Measurements from ENCODE around the gene FAM229B. TPM values are rescaled to one million over a fixed set of nuclear protein-coding genes. Genes with fewer than 3 reads are reported as not detected.

FAM229B gene
- total and polyA plus RNA-seq, 7 experiments from 2014 or later = 0.70 to 14.1 (median 2.5) TPM

Other genes starting within 250 kb of the FAM229B start
- 100 to 1,000 TPM; 200 to 720 (median 447) TPM for gene FYN, start 214.1 kb upstream of the FAM229B start, total RNA-seq
- gene FYN, start 214.1 kb upstream of the FAM229B start, polyA plus RNA-seq = 100 to 1,000 TPM; 226 to 330 TPM
- gene CCN6, start 33.5 kb upstream of the FAM229B start, total RNA-seq = not detected
- gene CCN6, start 33.5 kb upstream of the FAM229B start, polyA plus RNA-seq = under 1 TPM in 1 of 2 donors, not detected in 1; 0.13 TPM
- gene TUBE1, start 109 bp upstream of the FAM229B start, total RNA-seq = 10 to 100 TPM; 19.3 to 50.0 (median 35.1) TPM
- gene TUBE1, start 109 bp upstream of the FAM229B start, polyA plus RNA-seq = 10 to 100 TPM; 13.4 to 16.1 TPM
- not detected for gene LAMA4, start 167.0 kb downstream of the FAM229B start, total RNA-seq
- not detected for gene LAMA4, start 167.0 kb downstream of the FAM229B start, polyA plus RNA-seq

All from naive thymus-derived CD4-positive, alpha-beta T cell (primary cell).